OCI-LY7 (cell line): Measurements from ENCODE around the gene LINC00237.

ENCODE experiments used
- CTCF ChIP-seq: fragments of 200-600 bp; sonication (generic); conservative IDR thresholded peaks from 2 replicates; pipeline ENCODE4 v1.5.1; 2014; ENCODE audit warnings: mild to moderate bottlenecking, antibody characterized with exemption, low read length, moderate library complexity, mixed read lengths
- EZH2phosphoT487 ChIP-seq: fragments of 200-600 bp; sonication (generic); IDR thresholded peaks from 2 replicates; pipeline ENCODE4 v1.6.1; 2018; ENCODE audit warnings: low read depth, borderline replicate concordance, mild to moderate bottlenecking, mixed run types, antibody characterized with exemption, low read length, moderate library complexity, mixed read lengths

- TF ChIP-seq CTCF (no peak), EZH2phosphoT487 (no peak)
These were observed 55.4 kb downstream of the LINC00237 start for GRCh38 chr20:21050710-21051109.
